AG09309 (cell line): ENCODE data around the gene PDE1C.
A peak's percentile ranks its signal among the peaks of the same experiment; 100 is the strongest.

Experiments used
- DNase-seq: peaks from one replicate; pipeline ENCODE4 v3.0.0-alpha.2; 2010; ENCODE audit warnings: low read depth
- H3K4me3 ChIP-seq: 2 replicates; pipeline ENCODE4 v1.5.1; 2011; ENCODE audit warnings: mild to moderate bottlenecking, low read depth, low read length, moderate library complexity; ENCODE audit not compliant: control insufficient read depth
- CTCF ChIP-seq: IDR thresholded peaks from 2 replicates; pipeline ENCODE4 v1.5.1; 2011; ENCODE audit warnings: mild to moderate bottlenecking, low read depth, low read length, inconsistent platforms; ENCODE audit not compliant: insufficient read depth, control insufficient read depth; ENCODE audit errors: missing control alignments

The PDE1C gene

GRCh38 chr7:32049599-32049998 lies 20.6 kb downstream of the PDE1C start:
- TF ChIP-seq CTCF, result no peak
- no peak overlapping the region for H3K4me3 ChIP-seq
- no peak for DNase-seq

DNA sequence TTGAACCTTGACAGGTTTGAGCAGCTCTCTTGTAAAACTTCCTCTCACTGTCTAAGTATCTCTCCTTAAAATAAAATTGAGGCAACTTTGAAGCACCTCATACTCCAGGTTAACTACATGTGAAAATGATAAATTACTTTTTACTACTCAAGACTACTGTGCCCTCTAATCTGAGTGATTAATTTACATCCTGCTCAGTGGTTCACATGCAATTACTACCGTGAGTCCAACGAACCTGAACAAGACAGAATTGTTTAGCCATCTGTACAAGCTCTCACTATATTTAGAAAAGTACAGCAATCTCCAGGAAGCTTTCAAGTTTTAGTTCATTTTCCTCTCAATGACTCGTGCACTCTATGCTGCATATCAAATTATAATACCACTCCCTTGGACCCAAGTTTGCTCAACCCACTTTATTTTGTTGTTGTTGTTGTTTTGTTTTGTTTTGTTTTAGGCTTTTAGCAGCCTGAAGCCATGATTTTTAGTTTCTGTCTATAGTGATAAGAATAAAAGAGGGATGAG lies 21.2 kb downstream of the PDE1C start:
- H3K4me3 ChIP-seq, result no peak overlapping the region
- no peak for TF ChIP-seq CTCF
- DNase-seq, result no peak

- H3K4me3 ChIP-seq, result no peak overlapping the region
- TF ChIP-seq CTCF, result no peak
- DNase-seq, result no peak
Measured at GRCh38 chr7:32047801-32048200, 22.4 kb downstream of the PDE1C start.

- no peak for TF ChIP-seq CTCF
- no peak overlapping the region for H3K4me3 ChIP-seq
- no peak for DNase-seq
Measured at GRCh38 chr7:32047075-32047474, 23.1 kb downstream of the PDE1C start.

- no peak for TF ChIP-seq CTCF
- H3K4me3 ChIP-seq, result no peak overlapping the region
- no peak for DNase-seq
Measured at GRCh38 chr7:32045228-32045627, 25.0 kb downstream of the PDE1C start.

- no peak for TF ChIP-seq CTCF
- no peak for DNase-seq
- no peak overlapping the region for H3K4me3 ChIP-seq
Measured at GRCh38 chr7:32044739-32045138, 25.5 kb downstream of the PDE1C start.

DNA sequence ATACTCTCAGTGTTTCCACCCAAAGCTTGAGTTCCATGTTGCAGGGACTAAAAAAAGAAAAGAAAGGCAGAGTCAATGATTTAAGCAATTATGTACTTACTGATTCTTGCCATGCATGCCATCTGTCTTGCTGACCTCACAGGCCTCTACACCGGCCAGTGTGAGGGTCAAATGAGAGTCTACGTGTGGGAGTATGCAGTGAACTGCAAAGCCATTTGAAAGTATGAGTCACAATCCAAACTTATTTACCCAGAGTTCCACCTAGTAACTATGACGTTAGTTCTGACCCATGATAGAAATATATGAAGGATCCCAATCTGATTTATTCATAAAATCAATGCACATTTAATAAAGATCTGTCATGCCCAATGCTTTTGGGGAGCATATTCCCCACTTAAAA lies 26.5 kb downstream of the PDE1C start:
- H3K4me3 ChIP-seq, result no peak overlapping the region
- DNase-seq, result peak; percentile 17
- no peak for TF ChIP-seq CTCF
